ENCODE measurements around the gene SYT1.
A peak's percentile ranks its signal among the peaks of the same experiment; 100 is the strongest.

SYT1 gene

GRCh38 chr12:79373896-79374499, 509.4 kb downstream of the SYT1 start:
- TF ChIP-seq CTCF (IDR thresholded peaks at IDR 0.05; ENCODE audit: control insufficient read depth, extremely low read depth, insufficient read depth): peak; percentile 78
- H3K4me3 ChIP-seq (ENCODE audit: low read depth, low read length): no peak overlapping the region
- no peak for DNase-seq (ENCODE audit: low read depth)

- DNase-seq (ENCODE audit: low read depth): peak; percentile 8
- TF ChIP-seq CTCF (IDR thresholded peaks at IDR 0.05; ENCODE audit: control insufficient read depth, extremely low read depth, insufficient read depth): peak; percentile 26; the same call in 1 of the 2 replicates
- H3K4me3 ChIP-seq (ENCODE audit: low read depth, low read length): no peak overlapping the region
Measured at GRCh38 chr12:79374545-79374944, 510.0 kb downstream of the SYT1 start.

- TF ChIP-seq CTCF (IDR thresholded peaks at IDR 0.05; ENCODE audit: control insufficient read depth, extremely low read depth, insufficient read depth): no peak
- DNase-seq (ENCODE audit: low read depth): no peak
- no peak overlapping the region for H3K4me3 ChIP-seq (ENCODE audit: low read depth, low read length)
Measured at GRCh38 chr12:79375050-79375449, 510.5 kb downstream of the SYT1 start.

- H3K4me3 ChIP-seq (ENCODE audit: low read depth, low read length): no peak overlapping the region
- DNase-seq (ENCODE audit: low read depth): no peak
- TF ChIP-seq CTCF (IDR thresholded peaks at IDR 0.05; ENCODE audit: control insufficient read depth, extremely low read depth, insufficient read depth): no peak
Measured at GRCh38 chr12:79378496-79378895, 513.9 kb downstream of the SYT1 start.

GRCh38 chr12:79380402-79380801, 515.8 kb downstream of the SYT1 start:
- no peak for DNase-seq (ENCODE audit: low read depth)
- no peak overlapping the region for H3K4me3 ChIP-seq (ENCODE audit: low read depth, low read length)
- no peak for TF ChIP-seq CTCF (IDR thresholded peaks at IDR 0.05; ENCODE audit: control insufficient read depth, extremely low read depth, insufficient read depth)

- H3K4me3 ChIP-seq (ENCODE audit: low read depth, low read length): no peak overlapping the region
- TF ChIP-seq CTCF (IDR thresholded peaks at IDR 0.05; ENCODE audit: control insufficient read depth, extremely low read depth, insufficient read depth): no peak
Measured at GRCh38 chr12:79381248-79382208, 517.0 kb downstream of the SYT1 start.

More at GRCh38 chr12:79381248-79382208, 517.0 kb downstream of the SYT1 start:
- DNase-seq (ENCODE audit: low read depth): no peak
